Body of pancreas (tissue), 4 donors: ENCODE data around the gene TBPL2.

Experiments
- POLR2A ChIP-seq, 3 donors: fragments of 450-650 bp; IDR thresholded peaks; one replicate each; pipeline ENCODE4 v1.6.1; 2016; ENCODE audit warnings: antibody characterized with exemption in 3 of 3, mild to moderate bottlenecking in 2 of 3
- TF ChIP-seq, protein P1 (sequence below), 7 experiments: fragments of 450-650 bp in 4 of 7; fragments of 200-600 bp in 3 of 7; sonication (generic) in 3 of 7; IDR thresholded peaks; one replicate each; pipeline ENCODE4 v1.5.1; 2016 to 2019; ENCODE audit warnings: antibody characterized with exemption in 7 of 7

DNA sequence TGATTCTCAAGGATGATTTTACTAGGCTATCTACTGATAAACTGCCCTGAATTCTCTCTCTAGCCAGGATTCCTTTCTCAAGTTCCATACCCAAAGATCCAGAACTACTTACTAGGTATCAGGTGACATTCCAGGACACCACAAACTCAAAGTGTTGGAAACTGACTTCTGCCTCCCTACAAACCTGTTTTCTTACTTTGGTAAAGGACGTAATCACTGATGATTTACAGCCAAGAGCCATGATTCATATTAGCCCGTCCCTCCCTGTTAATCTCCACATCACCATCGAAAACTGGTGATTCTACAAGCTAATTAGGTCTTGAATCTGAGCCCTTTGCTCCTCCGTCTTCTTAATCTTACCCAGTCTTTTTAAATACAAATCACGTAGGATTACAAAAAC is 27.7 kb downstream of the TBPL2 start:
- TF ChIP-seq, protein P1, sequence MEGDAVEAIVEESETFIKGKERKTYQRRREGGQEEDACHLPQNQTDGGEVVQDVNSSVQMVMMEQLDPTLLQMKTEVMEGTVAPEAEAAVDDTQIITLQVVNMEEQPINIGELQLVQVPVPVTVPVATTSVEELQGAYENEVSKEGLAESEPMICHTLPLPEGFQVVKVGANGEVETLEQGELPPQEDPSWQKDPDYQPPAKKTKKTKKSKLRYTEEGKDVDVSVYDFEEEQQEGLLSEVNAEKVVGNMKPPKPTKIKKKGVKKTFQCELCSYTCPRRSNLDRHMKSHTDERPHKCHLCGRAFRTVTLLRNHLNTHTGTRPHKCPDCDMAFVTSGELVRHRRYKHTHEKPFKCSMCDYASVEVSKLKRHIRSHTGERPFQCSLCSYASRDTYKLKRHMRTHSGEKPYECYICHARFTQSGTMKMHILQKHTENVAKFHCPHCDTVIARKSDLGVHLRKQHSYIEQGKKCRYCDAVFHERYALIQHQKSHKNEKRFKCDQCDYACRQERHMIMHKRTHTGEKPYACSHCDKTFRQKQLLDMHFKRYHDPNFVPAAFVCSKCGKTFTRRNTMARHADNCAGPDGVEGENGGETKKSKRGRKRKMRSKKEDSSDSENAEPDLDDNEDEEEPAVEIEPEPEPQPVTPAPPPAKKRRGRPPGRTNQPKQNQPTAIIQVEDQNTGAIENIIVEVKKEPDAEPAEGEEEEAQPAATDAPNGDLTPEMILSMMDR (IDR thresholded peaks at IDR 0.05), result no peak
- no peak for TF ChIP-seq POLR2A (IDR thresholded peaks at IDR 0.05)
